ENCODE measurements around the gene SMAD2.

The SMAD2 gene

DNA sequence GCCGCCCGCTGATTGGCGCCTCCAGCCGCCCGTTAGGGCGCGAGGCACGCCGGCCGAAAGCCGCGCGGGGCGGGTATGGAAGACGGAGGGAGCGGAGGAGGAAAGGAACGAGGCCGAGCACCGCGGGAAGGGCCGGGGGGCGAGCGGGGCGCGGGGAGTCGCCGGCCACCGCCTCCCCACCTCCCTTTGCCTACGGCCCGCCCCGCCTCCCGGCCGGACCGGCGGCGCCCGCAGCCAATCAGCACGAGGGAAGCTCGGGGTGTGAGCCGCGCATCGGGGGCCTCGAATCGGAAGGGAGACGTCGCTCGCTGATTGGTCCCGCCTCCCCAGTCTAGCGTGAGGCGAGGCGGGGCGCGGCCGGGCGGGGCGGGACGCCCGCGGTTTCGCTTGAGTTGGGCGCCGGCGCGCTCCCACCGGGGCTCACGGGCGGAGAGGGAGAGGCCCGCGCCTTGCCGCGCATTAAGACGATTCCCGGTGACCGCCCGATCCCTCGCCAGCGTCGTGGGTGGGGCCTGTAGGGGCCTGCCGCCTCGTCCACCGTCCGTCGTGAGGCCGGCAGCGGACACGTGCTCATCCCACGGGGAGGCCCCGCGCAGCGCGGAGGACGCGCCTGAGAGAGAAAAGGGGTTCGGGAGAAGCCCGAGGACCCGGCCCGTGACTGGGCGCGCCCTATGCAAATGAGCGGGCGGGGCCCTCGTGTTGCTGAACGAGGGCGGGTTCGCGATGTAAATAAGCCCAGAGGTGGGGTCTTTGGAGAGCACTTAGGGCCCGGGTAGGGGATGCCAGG, 665 bp upstream of the SMAD2 start:
- peak; percentile 90 for DNase-seq

DNA sequence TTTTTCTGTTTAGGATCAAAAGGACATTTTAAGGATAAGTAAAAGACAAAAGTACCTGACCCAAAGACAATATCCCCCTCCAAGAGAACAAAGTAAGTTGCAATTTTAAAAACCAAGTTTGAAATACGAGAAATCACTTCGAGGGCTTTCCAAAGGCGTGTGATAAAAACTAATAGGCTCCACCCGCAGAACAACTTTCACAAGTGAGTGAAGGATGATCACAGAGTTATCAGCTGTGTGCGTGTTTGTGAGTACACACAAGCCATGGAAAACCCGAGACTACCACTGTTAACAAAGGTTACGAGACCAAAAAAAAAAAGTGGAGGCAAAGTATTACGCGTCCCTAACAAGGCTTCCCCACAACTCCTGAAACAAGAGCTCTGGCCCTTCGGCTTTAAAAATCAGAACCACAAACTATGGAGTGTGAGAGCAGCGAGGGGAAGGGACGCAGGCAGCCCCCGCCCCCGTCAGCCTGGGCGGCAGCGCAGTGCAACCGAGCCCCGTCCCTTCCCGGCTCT, 719 bp downstream of the SMAD2 start:
- peak; percentile 30 for DNase-seq

- no peak for DNase-seq
These were observed 2.0 kb downstream of the SMAD2 start for GRCh38 chr18:47928466-47928865.

GRCh38 chr18:47926101-47926850, 4.2 kb downstream of the SMAD2 start:
- DNase-seq = no peak

DNA sequence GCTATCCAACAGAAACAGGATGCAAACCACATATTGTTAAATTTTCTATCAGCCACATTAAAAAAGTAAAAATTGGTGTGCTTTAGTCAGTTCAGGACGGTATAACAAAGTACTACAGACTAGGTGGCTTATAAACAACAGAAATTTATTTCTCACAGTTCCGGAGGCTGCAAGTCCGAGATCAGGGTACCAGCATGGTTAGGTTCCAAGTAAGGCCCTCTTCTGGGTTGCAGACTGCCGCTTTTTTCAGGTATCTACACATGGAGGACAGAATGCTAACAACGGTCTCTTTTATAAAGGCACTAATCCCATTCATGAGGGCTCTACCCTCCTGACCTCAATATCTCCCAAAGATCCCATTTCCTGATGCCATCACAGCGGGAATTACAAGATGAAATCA, 10.5 kb downstream of the SMAD2 start:
- DNase-seq = no peak

DNA sequence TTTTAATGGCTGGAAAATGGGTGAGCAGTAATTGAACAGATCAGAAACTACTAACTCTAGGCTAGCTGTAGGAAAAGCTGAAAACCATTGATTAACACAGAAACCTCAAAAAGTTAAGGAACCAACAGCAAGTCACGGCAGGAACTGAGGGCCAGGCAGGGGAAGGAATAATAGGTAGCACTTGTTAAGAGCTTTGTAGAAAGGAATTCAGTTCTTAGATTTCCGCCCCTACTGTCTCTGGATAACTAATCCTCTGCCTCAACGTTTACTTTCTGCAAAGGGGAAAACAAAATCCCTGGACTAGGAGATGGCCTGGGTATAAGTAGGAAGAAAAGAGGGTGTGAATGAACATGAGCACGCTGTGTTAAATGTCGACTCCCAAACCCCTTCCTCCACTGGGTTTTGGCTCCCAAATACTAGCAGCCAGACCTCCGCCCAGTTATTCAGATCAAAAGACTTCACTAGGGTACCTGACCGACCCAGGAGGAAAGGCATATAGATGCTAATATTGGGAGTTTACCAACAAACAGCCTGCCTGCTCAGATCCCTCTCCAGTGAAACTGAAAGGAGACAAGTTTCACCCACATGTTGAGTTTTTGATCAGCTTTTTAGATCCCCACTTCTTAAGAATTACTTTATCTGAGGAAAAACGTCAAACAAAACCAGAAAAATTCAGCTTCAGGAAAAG, 12.4 kb downstream of the SMAD2 start:
- DNase-seq = no peak

GRCh38 chr18:47915930-47916329, 14.5 kb downstream of the SMAD2 start:
- DNase-seq = no peak

DNA sequence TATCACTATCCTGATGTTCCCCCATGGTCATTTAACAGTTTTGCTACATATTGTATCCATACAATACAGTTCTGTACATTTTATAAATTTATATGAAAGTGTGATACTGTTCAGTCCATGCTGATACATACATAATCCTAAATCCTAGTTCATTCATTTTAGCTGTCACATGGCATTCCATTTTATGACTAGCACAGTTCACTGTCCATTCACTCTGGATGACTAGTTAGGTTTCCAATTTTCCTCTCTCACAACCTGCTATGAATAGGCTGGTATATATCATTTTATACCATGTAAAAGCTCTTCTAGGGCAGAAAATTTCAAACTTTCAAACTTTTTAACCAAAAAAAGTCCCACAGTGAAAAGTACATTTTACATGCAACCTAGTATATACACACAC, 15.2 kb downstream of the SMAD2 start:
- DNase-seq = no peak

GRCh38 chr18:47912794-47913585, 17.5 kb downstream of the SMAD2 start:
- DNase-seq = no peak

GRCh38 chr18:47912343-47912742, 18.1 kb downstream of the SMAD2 start:
- no peak for DNase-seq

GRCh38 chr18:47911877-47912276, 18.6 kb downstream of the SMAD2 start:
- no peak for DNase-seq

GRCh38 chr18:47909484-47909883, 21.0 kb downstream of the SMAD2 start:
- DNase-seq = no peak

GRCh38 chr18:47908592-47908991, 21.9 kb downstream of the SMAD2 start:
- no peak for DNase-seq

DNA sequence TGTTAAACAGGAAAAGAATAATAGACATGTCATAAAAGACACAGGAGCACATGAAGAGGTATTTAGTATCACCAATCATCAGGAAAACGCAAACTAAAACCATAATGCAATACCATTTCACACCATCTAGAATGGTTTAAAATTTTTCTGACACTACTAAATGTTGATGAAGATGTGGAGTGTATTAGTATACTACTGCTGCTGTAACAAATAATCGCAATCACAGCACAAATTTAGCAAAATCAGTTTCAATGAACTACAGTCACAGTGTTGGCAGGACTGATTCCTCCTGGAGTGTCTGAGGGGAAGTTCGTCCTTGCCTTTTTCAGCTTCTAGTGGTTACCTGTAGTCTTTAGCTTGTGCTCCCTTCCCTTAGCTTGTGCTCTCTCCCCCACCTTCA, 24.1 kb downstream of the SMAD2 start:
- no peak for DNase-seq

DNA sequence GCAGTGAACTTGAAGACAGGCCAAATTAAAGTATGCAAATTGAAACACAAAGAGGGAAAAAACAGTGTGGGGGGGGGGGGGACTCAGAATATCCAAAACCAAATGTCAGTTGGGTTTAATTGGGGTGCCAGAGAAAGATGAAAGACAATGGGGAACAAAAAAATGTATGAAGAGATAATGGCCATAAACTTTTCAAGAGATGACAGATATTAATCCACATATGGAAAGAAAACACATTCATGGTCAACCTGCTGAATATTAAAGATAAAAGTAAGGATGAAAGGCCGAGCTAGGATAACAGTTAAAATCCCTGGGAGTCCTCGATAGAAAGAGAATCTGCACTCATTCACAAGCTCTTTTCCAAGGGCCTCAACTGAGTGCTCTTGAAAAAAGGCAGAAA, 26.6 kb downstream of the SMAD2 start:
- DNase-seq = no peak

GRCh38 chr18:47901624-47902362, 28.7 kb downstream of the SMAD2 start:
- no peak for DNase-seq

GRCh38 chr18:47899107-47899840, 31.2 kb downstream of the SMAD2 start:
- DNase-seq = peak; percentile 50

- peak; percentile 89 for DNase-seq
These were observed 31.8 kb downstream of the SMAD2 start for GRCh38 chr18:47898696-47899095.

GRCh38 chr18:47898055-47898454, 32.4 kb downstream of the SMAD2 start:
- peak; percentile 72 for DNase-seq

DNA sequence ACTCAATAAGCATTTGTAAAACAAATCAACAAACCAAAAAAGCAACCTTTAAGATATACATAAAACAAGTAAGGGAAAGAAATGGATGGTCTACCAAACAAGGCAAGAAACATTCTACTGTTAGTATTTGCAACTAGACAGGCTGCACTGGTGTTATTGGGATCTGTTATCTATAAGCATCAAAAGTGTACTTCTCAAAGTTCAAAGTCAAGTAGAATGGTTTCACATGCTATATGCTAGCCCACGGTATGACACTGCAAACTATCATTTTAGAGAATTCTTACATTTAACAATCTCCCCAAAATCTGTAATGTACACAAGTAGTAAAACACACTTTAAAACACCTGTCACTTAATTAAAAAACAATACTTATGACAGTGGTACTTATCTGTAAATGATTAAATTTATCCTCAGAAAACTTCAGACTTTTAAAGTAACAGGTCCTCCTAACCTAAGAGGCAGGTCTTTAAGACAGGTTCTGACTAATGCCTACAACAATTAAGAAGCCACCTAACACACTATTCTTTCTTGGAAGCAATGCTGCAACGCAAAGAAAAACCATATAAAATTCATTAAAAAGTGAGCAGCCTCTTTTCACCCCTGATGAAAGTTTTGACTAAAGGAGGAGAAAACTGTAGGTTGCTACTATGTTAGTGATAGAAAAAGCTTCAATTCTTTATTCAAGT, 34.8 kb downstream of the SMAD2 start:
- no peak for DNase-seq

Data from NCI-H526 treated with DMSO at 0.1 percent for 48 hours (cell line).